Measurements from ENCODE around the gene MYL10.
"Not testable (repeated sequence)": the region's sequence is repeated elsewhere in the genome, so short reads cannot be mapped to it uniquely, and the experiment has no call there.

The MYL10 gene

GRCh38 chr7:101618207-101618839 is 10.8 kb downstream of the MYL10 start:
- no peak for DNase-seq (ENCODE audit: low spot score)

- no peak for DNase-seq (ENCODE audit: low spot score)
Measured at GRCh38 chr7:101617451-101618206, 11.5 kb downstream of the MYL10 start.

GRCh38 chr7:101615446-101615845 is 13.7 kb downstream of the MYL10 start:
- no peak for DNase-seq (ENCODE audit: low spot score)

- DNase-seq (ENCODE audit: low spot score) = no peak
Measured at GRCh38 chr7:101614939-101615302, 14.2 kb downstream of the MYL10 start.

GRCh38 chr7:101614098-101614938 is 14.8 kb downstream of the MYL10 start:
- DNase-seq (ENCODE audit: low spot score) = no peak

GRCh38 chr7:101612885-101613515 is 16.1 kb downstream of the MYL10 start:
- DNase-seq (ENCODE audit: low spot score) = no peak

GRCh38 chr7:101608772-101609713 is 20.1 kb downstream of the MYL10 start:
- DNase-seq (ENCODE audit: low spot score) = no peak

- no peak for DNase-seq (ENCODE audit: low spot score)
Measured at GRCh38 chr7:101606498-101606923, 22.6 kb downstream of the MYL10 start.

GRCh38 chr7:101605611-101606497 is 23.2 kb downstream of the MYL10 start:
- no peak for DNase-seq (ENCODE audit: low spot score)

GRCh38 chr7:101604934-101605332 is 24.2 kb downstream of the MYL10 start:
- not testable (repeated sequence) for DNase-seq (ENCODE audit: low spot score)

GRCh38 chr7:101604331-101604933 is 24.7 kb downstream of the MYL10 start:
- DNase-seq (ENCODE audit: low spot score) = no peak

GRCh38 chr7:101602484-101603241 is 26.4 kb downstream of the MYL10 start:
- DNase-seq (ENCODE audit: low spot score) = peak; percentile 52

- no peak for DNase-seq (ENCODE audit: low spot score)
Measured at GRCh38 chr7:101602082-101602481, 27.0 kb downstream of the MYL10 start.

GRCh38 chr7:101599787-101600186 is 29.3 kb downstream of the MYL10 start:
- no peak for DNase-seq (ENCODE audit: low spot score)

- no peak for DNase-seq (ENCODE audit: low spot score)
Measured at GRCh38 chr7:101598986-101599771, 29.9 kb downstream of the MYL10 start.

GRCh38 chr7:101598422-101598985 is 30.6 kb downstream of the MYL10 start:
- no peak for DNase-seq (ENCODE audit: low spot score)

- DNase-seq (ENCODE audit: low spot score) = no peak
Measured at GRCh38 chr7:101597941-101598340, 31.2 kb downstream of the MYL10 start.

- DNase-seq (ENCODE audit: low spot score) = no peak
Measured at GRCh38 chr7:101596898-101597297, 32.2 kb downstream of the MYL10 start.
